SH-SY5Y (cell line): Measurements from ENCODE around the gene KLRC3.

ENCODE experiments used
- GATA2 ChIP-seq: IDR thresholded peaks from 2 replicates; pipeline ENCODE4 v1.6.1; 2011; ENCODE audit warnings: mild to moderate bottlenecking, low read depth, low read length
- GATA3 ChIP-seq: IDR thresholded peaks from 2 replicates; pipeline ENCODE4 v1.6.1; 2011; ENCODE audit warnings: low read depth, mild to moderate bottlenecking, low read length, moderate library complexity

DNA sequence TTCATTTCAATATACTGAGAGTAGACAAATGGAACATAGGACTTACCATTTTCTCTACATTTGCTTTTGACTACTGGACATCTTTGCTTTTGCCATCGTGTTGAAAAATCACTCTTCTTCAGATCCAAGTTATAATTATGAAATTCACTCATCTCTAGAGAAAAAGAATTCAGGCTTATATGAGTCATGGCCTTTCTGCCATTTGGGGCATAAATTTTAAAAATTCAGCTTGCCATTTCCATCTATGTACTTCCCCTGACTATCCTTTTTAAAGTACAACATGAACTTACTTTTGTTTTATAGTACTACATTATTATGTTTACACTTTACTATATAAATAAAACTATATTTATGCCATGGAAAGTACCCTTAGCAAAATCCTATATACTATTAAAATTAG lies 33.5 kb downstream of the KLRC3 start:
- no peak for TF ChIP-seq GATA2
- no peak for TF ChIP-seq GATA3
